ENCODE data around the gene ZNF256.

The ZNF256 gene

GRCh38 chr19:57947419-57948134 lies at the start of gene ZNF256:
Gene ZNF256 (minus strand): TSS chr19:57947706. CDS start chr19:57947474, 232 bp downstream.
- DNase-seq (ENCODE audit: low read depth, low spot score) = peak; percentile 90

- DNase-seq (ENCODE audit: low read depth, low spot score) = no peak
These were observed 45.3 kb upstream of the ZNF256 start for GRCh38 chr19:57992841-57993240.

DNA sequence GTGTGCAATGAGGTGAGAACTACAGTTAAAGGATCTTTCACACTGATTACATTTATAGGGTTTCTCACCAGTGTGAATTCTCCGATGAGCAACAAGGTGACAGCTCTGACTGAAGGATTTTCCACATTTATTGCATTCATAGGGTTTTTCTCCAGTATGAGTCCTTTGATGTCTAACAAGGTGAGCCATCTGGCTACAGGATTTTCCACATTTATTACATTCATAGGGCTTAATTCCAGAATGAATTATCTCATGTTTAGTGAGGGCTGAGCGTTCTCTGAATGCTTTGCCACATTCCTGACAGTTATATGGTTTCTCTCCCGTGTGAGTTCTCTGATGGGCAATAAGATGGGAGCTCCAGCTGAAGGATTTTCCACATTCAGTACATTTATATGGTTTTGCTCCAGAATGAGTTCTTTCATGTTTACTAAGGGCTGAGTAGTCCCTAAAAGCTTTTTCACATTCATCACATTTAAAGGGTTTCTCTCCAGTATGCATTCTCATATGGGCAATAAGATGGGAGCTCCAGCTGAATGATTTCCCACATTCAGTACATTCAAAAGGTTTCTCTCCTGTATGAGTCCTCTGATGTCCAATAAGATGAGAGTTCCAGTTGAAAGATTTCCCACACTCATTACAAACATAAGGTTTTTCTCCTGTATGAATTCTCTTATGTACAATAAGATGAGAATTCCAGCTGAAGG lies 31.2 kb upstream of the ZNF256 start:
- DNase-seq (ENCODE audit: low read depth, low spot score) = no peak

- no peak for DNase-seq (ENCODE audit: low read depth, low spot score)
These were observed 26.9 kb upstream of the ZNF256 start, which contains the start of gene C19orf18 for GRCh38 chr19:57974434-57974833. Gene C19orf18 (minus strand): TSS chr19:57974534. CDS start chr19:57974432, 102 bp downstream.

DNA sequence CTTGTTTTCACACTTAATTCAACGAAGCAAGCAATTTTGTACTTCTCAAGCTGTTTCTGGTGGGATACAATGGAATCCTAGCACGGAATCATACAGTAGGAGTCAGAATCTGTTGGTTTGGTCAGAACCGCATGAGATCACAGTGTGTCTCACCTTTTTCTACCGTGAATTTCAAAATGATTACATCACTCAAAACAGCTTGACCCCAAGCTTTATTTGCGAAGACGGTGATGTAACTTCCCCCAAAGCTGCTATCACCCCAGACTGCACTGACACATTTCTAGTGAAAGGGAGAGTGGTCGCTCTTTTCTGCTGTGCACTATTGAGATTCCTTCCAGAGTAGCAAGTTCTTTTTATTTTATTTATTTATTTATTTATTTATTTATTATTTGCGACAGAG lies 17.3 kb upstream of the ZNF256 start:
- no peak for DNase-seq (ENCODE audit: low read depth, low spot score)

- DNase-seq (ENCODE audit: low read depth, low spot score) = no peak
These were observed 14.3 kb upstream of the ZNF256 start for GRCh38 chr19:57961785-57962184.

- DNase-seq (ENCODE audit: low read depth, low spot score) = no peak
These were observed 7.5 kb upstream of the ZNF256 start for GRCh38 chr19:57954996-57955395.

- no peak for DNase-seq (ENCODE audit: low read depth, low spot score)
These were observed 2.2 kb upstream of the ZNF256 start for GRCh38 chr19:57949702-57950101.

DNA sequence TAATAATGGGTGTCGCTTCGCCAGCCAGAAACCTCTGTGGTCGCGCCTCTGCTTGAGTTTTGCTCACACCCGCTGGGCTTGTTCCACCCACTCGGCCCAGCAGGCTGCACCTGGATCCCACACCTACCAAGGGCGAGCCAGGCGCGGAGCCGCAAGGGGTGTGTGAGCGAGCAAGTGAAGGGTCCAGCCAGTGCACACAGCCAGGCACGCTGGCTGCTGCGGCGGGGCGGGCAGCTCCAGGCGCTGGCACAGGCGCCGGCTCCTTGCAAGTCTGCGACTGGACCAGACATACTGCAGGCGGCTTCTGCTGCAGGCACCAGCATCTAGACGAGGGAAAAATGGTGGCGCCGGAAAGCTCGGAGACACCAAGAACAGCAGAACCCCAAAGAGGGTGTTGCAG lies 1.8 kb upstream of the ZNF256 start:
- no peak for DNase-seq (ENCODE audit: low read depth, low spot score)

- no peak for DNase-seq (ENCODE audit: low read depth, low spot score)
These were observed 453 bp downstream of the ZNF256 start for GRCh38 chr19:57947088-57947418.

GRCh38 chr19:57946316-57946715 lies 1.2 kb downstream of the ZNF256 start:
- no peak for DNase-seq (ENCODE audit: low read depth, low spot score)

DNA sequence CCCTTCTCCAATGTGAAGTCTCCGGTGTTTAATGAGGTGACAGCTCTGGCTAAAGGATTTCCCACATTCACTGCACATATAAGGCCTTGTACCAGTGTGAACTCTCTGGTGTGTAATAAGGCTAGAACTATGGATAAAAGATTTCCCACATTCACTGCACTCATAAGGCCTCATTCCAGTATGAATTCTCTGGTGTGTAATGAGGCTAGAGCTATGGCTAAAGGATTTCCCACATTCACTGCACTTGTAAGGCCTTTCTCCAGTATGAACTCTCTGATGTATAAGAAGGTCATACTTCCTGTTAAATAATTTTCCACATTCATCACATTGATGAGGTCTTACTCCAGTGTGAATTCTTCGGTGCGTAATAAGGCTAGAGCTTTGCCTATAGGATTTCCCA lies 5.9 kb downstream of the ZNF256 start:
- DNase-seq (ENCODE audit: low read depth, low spot score) = no peak

- no peak for DNase-seq (ENCODE audit: low read depth, low spot score)
These were observed 11.8 kb downstream of the ZNF256 start for GRCh38 chr19:57935731-57936130.

- no peak for DNase-seq (ENCODE audit: low read depth, low spot score)
These were observed 12.5 kb downstream of the ZNF256 start, which contains the start of gene ZNF418 for GRCh38 chr19:57934820-57935665. Gene ZNF418 (minus strand): TSS chr19:57935402. CDS start chr19:57933822, 1,580 bp downstream.

GRCh38 chr19:57927587-57927986 lies 19.9 kb downstream of the ZNF256 start:
- no peak for DNase-seq (ENCODE audit: low read depth, low spot score)

- DNase-seq (ENCODE audit: low read depth, low spot score) = peak; percentile 72
These were observed 31.1 kb downstream of the ZNF256 start, which contains the start of gene ZNF417 for GRCh38 chr19:57916168-57916995. Gene ZNF417 (minus strand): TSS chr19:57916592. CDS start chr19:57916411, 181 bp downstream.

DNA sequence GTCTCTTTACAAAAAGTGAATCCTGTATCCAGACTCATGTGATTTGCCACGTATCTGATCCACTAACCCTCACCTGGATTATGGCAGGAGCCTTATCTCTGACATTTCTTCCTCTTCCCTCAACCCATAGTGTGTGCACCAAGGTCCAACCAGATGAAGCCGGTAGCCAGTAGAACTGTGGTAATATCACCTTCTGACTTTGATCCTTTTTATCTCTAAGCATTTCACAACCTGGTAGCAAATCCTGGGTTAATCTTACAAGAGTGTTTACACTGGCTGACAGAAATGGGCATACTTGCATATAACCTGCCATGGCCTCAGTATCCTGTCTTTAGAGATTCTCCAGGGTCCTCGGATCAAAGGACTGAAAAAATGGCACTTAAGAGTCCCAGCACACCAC lies 33.0 kb downstream of the ZNF256 start:
- DNase-seq (ENCODE audit: low read depth, low spot score) = no peak

DNA sequence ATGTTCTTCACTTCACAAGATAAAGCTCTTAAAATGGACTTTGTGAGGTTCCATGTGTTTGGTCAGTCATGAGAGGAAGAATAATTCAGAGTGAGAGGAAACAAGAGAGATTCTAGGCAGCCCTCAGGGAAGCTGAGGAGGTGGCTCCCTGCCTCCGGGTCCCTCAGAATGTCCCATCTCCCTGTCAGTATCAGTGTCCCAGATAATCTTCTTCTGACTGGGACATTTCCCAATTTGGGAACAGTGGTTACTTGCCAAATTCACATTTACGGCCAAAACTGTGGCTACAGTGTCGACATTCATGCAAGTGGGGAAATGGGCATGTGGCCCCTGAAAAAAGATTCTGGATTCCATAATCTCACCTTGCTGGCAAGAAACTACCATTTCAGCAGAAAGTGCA lies 40.1 kb downstream of the ZNF256 start:
- no peak for DNase-seq (ENCODE audit: low read depth, low spot score)

- no peak for DNase-seq (ENCODE audit: low read depth, low spot score)
These were observed 42.2 kb downstream of the ZNF256 start for GRCh38 chr19:57905258-57905657.

DNA sequence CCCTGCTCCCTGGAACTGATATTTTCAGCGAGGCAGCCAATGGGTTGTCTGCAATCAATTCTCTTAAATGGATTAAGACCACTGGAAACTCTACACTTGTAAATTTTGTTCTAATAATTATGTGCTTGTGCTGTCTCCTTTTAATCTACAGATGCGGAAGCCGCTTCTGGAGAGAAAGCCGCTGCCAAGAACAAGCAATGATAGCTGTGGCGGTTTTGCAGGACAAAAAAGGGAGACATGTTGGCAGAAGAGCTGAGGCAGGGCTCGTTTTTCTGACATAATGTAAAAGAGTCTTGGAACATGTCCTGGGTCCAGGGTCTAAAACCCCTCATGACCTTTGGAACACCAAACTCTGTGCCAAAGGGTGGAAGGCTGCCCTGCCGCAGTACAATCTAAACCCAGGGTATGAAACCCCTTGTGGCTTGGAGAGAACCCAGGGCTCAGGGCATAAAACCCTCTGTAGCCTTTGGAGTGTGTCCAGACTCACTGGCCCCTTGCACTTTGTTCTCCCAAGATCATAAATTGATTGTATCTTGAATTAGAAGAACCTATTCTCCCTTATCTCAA lies 43.8 kb downstream of the ZNF256 start:
- DNase-seq (ENCODE audit: low read depth, low spot score) = no peak

DNA sequence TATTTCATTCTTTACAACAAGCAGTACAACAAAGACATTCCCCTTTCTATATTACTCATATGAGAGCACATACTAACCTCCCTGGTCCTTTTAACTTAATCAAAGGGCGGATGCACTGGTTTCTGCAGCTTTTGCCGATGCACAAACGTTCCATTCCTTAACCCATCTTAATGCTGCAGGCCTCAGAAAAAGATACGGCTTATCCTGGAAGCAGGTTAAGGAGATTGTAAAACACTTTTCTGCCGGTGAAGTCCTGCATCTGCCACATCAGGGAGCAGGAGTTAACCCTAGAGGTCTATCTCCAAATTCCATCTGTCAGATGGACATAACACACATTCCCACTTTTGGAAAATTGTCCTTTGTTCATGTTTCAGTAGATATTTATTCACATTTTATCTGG lies 47.2 kb downstream of the ZNF256 start:
- no peak for DNase-seq (ENCODE audit: low read depth, low spot score)

Data from activated naive CD8-positive, alpha-beta T cell treated with anti-CD3 and anti-CD28 coated beads, Interleukin-2, amount 50 U/mL, for 16 hours (primary cell).